Fibroblast of lung (primary cell): ENCODE measurements around the gene PCNT. TPM values are rescaled to one million over a fixed set of nuclear protein-coding genes. Genes with fewer than 3 reads are reported as not detected.

ENCODE experiments used
- DNase-seq, 2 donors: peaks; one replicate each; pipeline versions ENCODE4 v3.0.0 to v3.0.0-alpha.2; 2010; ENCODE audit warnings: low read depth in 2 of 2
- H2AFZ ChIP-seq: 2 replicates; pipeline ENCODE4 v1.5.1; 2012; ENCODE audit warnings: low read length, control low read depth, inconsistent platforms
- H3K27ac ChIP-seq: 2 replicates; pipeline ENCODE4 v1.5.1; 2011; ENCODE audit warnings: low read length, control low read depth; ENCODE audit not compliant: insufficient read depth
- H3K27me3 ChIP-seq: 2 replicates; pipeline ENCODE4 v1.5.1; 2011; ENCODE audit warnings: mild to moderate bottlenecking, low read length; ENCODE audit not compliant: control insufficient read depth, insufficient read depth
- H3K36me3 ChIP-seq: 2 replicates; pipeline ENCODE4 v1.5.1; 2011; ENCODE audit warnings: low read length; ENCODE audit not compliant: control insufficient read depth, insufficient read depth
- H3K4me1 ChIP-seq: 2 replicates; pipeline ENCODE4 v1.5.1; 2011; ENCODE audit warnings: low read length; ENCODE audit not compliant: control insufficient read depth, insufficient read depth; ENCODE audit errors: extremely low read depth
- H3K4me2 ChIP-seq: 2 replicates; pipeline ENCODE4 v1.5.1; 2011; ENCODE audit warnings: low read length, control low read depth; ENCODE audit not compliant: insufficient read depth; ENCODE audit errors: extremely low read depth
- H3K4me3 ChIP-seq, 4 experiments: fragments of 200-600 bp in 1 of 4; sonication (generic) in 1 of 4; replicated peaks in 1 of 4; 2 replicates each; pipeline ENCODE4 v1.5.1; 2011 to 2016; ENCODE audit warnings: low read length in 4 of 4, low read depth in 3 of 4, mild to moderate bottlenecking in 3 of 4, control low read depth in 2 of 4, inconsistent platforms in 1 of 4, mixed read lengths in 1 of 4; ENCODE audit not compliant: insufficient read depth in 1 of 4; ENCODE audit errors: control extremely low read depth in 1 of 4
- H3K79me2 ChIP-seq: 2 replicates; pipeline ENCODE4 v1.5.1; 2012; ENCODE audit warnings: mild to moderate bottlenecking, low read length, inconsistent platforms; ENCODE audit not compliant: control insufficient read depth, insufficient read depth
- H3K9ac ChIP-seq: 2 replicates; pipeline ENCODE4 v1.5.1; 2011; ENCODE audit warnings: mild to moderate bottlenecking, low read length, control low read depth; ENCODE audit not compliant: insufficient read depth
- H3K9me3 ChIP-seq: 2 replicates; pipeline ENCODE4 v1.5.1; 2012; ENCODE audit warnings: low read depth, low read length; ENCODE audit not compliant: control insufficient read depth, insufficient read depth
- H4K20me1 ChIP-seq: 2 replicates; pipeline ENCODE4 v1.5.1; 2011; ENCODE audit warnings: low read length; ENCODE audit not compliant: control insufficient read depth, insufficient read depth; ENCODE audit errors: extremely low read depth
- EZH2 ChIP-seq: IDR thresholded peaks from 2 replicates; pipeline ENCODE4 v1.5.1; 2012; ENCODE audit warnings: low read length, control low read depth, mild to moderate bottlenecking; ENCODE audit errors: missing control alignments
- polyA plus RNA-seq, 2 donors: library from polyadenylated mRNA; depleted of rRNA in 1 of 2; stranded (reverse) in 1 of 2; unstranded in 1 of 2; fragments of >200 nt; gene quantifications; 2 replicates each; pipeline ENCODE4 v1.2.1, GENCODE V29; 2011 to 2012; ENCODE audit warnings: missing spikeins in 1 of 2
- total RNA-seq: library from RNA; depleted of rRNA; stranded (reverse); fragments of >200 nt; gene quantifications from 2 replicates; pipeline ENCODE4 v1.2.1, GENCODE V29; 2014
- TF ChIP-seq, protein P1 (sequence below), 2 donors: IDR thresholded peaks in 1 of 2; conservative IDR thresholded peaks in 1 of 2; 1 replicate in 1 of 2; 2 replicates in 1 of 2; pipeline ENCODE4 v1.5.1; 2011 to 2012; ENCODE audit warnings: low read length in 2 of 2, control low read depth in 1 of 2, inconsistent platforms in 1 of 2, low read depth in 1 of 2, mild to moderate bottlenecking in 1 of 2

Gene PCNT
- total and polyA plus RNA-seq, 2 donors (not counting 1 experiment from before 2014, with no cell fraction given): 7.4 to 26.1 TPM

DNA sequence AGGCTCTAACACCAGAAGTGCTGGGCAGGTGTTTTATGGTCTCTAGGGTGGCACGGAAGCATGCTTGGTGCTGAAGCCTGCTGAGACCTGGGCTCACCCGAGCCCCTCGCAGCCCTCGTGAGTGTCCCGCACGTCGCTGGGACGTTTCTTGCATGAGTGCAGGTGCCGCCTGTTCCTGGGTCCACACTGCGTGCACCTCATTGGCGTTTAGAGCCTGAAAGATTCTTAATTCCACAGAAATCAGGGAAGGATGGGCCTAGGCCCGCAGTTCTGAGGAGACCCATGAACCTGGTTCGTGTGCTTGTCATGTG is 91.0 kb downstream of the PCNT start:
- Histone ChIP-seq H3K4me3 (no peak overlapping the region), H3K36me3 (peaks cover 18% of the 10 kb centered on the region), H3K27me3 (no peaks in the 10 kb centered on the region), H3K4me1 (no peaks in the 10 kb centered on the region), H3K4me2 (no peak overlapping the region), H2AFZ (no peak overlapping the region), H3K9me3 (no peaks in the 10 kb centered on the region), H3K27ac (no peak overlapping the region), H3K79me2 (no peaks in the 10 kb centered on the region), H4K20me1 (no peaks in the 10 kb centered on the region), H3K9ac (no peak overlapping the region)
- no peak for DNase-seq
- no peak for TF ChIP-seq EZH2
- TF ChIP-seq, protein P1, sequence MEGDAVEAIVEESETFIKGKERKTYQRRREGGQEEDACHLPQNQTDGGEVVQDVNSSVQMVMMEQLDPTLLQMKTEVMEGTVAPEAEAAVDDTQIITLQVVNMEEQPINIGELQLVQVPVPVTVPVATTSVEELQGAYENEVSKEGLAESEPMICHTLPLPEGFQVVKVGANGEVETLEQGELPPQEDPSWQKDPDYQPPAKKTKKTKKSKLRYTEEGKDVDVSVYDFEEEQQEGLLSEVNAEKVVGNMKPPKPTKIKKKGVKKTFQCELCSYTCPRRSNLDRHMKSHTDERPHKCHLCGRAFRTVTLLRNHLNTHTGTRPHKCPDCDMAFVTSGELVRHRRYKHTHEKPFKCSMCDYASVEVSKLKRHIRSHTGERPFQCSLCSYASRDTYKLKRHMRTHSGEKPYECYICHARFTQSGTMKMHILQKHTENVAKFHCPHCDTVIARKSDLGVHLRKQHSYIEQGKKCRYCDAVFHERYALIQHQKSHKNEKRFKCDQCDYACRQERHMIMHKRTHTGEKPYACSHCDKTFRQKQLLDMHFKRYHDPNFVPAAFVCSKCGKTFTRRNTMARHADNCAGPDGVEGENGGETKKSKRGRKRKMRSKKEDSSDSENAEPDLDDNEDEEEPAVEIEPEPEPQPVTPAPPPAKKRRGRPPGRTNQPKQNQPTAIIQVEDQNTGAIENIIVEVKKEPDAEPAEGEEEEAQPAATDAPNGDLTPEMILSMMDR (conservative IDR thresholded peaks at IDR 0.05 in 1 of 2, IDR thresholded peaks at IDR 0.05 in 1 of 2; ENCODE audit: low read depth in 1 of 2, low read length in 2 of 2): no peak

DNA sequence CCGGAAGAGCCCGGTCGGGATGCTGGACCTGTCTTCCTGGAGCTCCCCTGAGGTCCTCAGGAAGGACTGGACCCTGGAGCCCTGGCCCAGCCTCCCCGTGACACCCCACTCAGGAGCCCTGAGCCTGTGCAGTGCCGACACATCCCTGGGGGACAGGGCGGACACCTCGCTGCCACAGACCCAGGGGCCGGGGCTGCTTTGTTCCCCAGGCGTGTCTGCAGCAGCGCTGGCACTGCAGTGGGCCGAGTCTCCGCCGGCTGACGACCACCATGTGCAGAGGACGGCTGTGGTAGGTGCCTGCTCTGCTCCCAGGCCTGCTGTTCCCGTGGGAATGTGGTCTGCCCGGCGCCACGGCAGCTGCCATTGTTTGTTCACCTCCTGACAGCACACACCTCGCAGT is 92.6 kb downstream of the PCNT start:
- no peak for DNase-seq

DNA sequence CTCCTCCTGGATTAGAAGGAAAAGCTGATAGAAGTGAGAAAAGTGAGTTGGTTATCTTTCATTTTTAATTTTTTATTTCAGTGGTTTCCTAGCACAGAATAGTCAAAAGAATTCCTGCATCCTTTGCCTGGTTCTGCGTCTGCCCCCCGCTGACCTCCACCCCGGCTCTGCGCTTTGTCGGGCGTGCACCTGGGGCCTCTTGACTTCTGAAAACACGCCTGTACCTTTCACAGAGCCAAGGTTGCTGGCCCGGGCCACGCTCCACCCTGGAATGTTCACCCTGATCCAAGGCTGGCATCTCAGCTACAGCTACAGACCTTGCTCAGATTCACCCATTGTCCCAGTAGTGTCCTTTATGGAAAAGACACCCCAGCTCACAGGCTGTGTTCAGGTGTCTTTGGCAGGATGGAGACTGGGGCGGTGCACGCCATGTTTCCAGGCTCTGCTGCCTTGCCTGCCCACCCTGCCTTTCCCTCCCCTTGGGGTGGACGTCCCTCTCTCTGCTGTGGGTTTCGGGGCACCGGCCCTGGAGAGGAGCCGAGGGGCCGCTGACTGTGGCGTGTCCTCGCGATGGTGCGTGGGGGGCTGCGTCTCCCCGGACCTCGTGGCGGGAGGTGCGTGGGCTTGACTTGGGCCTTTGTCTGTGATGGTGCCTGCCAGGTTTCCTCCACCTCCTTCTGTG is 94.5 kb downstream of the PCNT start:
- Histone ChIP-seq H3K36me3 (peaks cover 12% of the 10 kb centered on the region), H2AFZ (no peak overlapping the region), H3K9me3 (no peaks in the 10 kb centered on the region), H3K4me2 (no peak overlapping the region), H4K20me1 (no peaks in the 10 kb centered on the region), H3K27me3 (no peaks in the 10 kb centered on the region), H3K79me2 (no peaks in the 10 kb centered on the region), H3K9ac (no peak overlapping the region), H3K4me3 (no peak overlapping the region), H3K4me1 (no peaks in the 10 kb centered on the region), H3K27ac (no peak overlapping the region)
- no peak for DNase-seq
- TF ChIP-seq EZH2: no peak
- TF ChIP-seq, protein P1 (conservative IDR thresholded peaks at IDR 0.05 in 1 of 2, IDR thresholded peaks at IDR 0.05 in 1 of 2; ENCODE audit: low read depth in 1 of 2, low read length in 2 of 2): no peak

More for the DNA sequence above, 92.6 kb downstream of the PCNT start:
- Histone ChIP-seq H3K27ac (no peak overlapping the region), H2AFZ (no peak overlapping the region), H3K4me1 (no peaks in the 10 kb centered on the region), H3K4me3 (no peak overlapping the region), H3K27me3 (no peaks in the 10 kb centered on the region), H4K20me1 (no peaks in the 10 kb centered on the region), H3K36me3 (peaks cover 17% of the 10 kb centered on the region), H3K9me3 (no peaks in the 10 kb centered on the region), H3K4me2 (no peak overlapping the region), H3K9ac (no peak overlapping the region), H3K79me2 (no peaks in the 10 kb centered on the region)
- TF ChIP-seq EZH2: no peak
- TF ChIP-seq, protein P1 (conservative IDR thresholded peaks at IDR 0.05 in 1 of 2, IDR thresholded peaks at IDR 0.05 in 1 of 2; ENCODE audit: low read depth in 1 of 2, low read length in 2 of 2): no peak
